ENCODE data around the gene FAM240A.
A peak's percentile ranks its signal among the peaks of the same experiment; 100 is the strongest.

The FAM240A gene

GRCh38 chr3:46664188-46664970 lies 52.1 kb downstream of the FAM240A start:
- no peak for DNase-seq

- peak in 1 of 2 donors; percentile 10 for DNase-seq
Observed at GRCh38 chr3:46664971-46665762, 52.8 kb downstream of the FAM240A start.

- DNase-seq = peak in 1 of 2 donors; percentile 2
Observed at GRCh38 chr3:46665763-46666452, 53.6 kb downstream of the FAM240A start.

- DNase-seq = peak in 1 of 2 donors; percentile 8
Observed at GRCh38 chr3:46666453-46666845, 54.1 kb downstream of the FAM240A start.

- DNase-seq = peak in 1 of 2 donors; percentile 7
Observed at GRCh38 chr3:46667061-46667621, 54.8 kb downstream of the FAM240A start.

- peak in 1 of 2 donors; percentile 4 for DNase-seq
Observed at GRCh38 chr3:46667657-46668056, 55.3 kb downstream of the FAM240A start.

GRCh38 chr3:46668116-46668515 lies 55.8 kb downstream of the FAM240A start:
- DNase-seq = peak in 1 of 2 donors; percentile 2

GRCh38 chr3:46668591-46668990 lies 56.3 kb downstream of the FAM240A start:
- no peak for DNase-seq

GRCh38 chr3:46669191-46669999 lies 57.1 kb downstream of the FAM240A start:
- DNase-seq = peak in 1 of 2 donors; percentile 7

- no peak for DNase-seq
Observed at GRCh38 chr3:46670000-46670890, 57.9 kb downstream of the FAM240A start.

GRCh38 chr3:46670891-46671427 lies 58.6 kb downstream of the FAM240A start:
- DNase-seq = no peak

GRCh38 chr3:46671541-46672348 lies 59.4 kb downstream of the FAM240A start:
- DNase-seq = no peak

- no peak for DNase-seq
Observed at GRCh38 chr3:46672349-46672695, 60.0 kb downstream of the FAM240A start.

GRCh38 chr3:46673151-46674030 lies 61.1 kb downstream of the FAM240A start:
- DNase-seq = no peak

- DNase-seq = no peak
Observed at GRCh38 chr3:46674031-46674845, 61.9 kb downstream of the FAM240A start.

- no peak for DNase-seq
Observed at GRCh38 chr3:46675426-46675825, 63.1 kb downstream of the FAM240A start.
